GM19438 (cell line): Measurements from ENCODE around the gene MRLN.
"Not testable (repeated sequence)": the region's sequence is repeated elsewhere in the genome, so short reads cannot be mapped to it uniquely, and the experiment has no call there.

Source experiments
- ATAC-seq: cut with Tn5 transposase; IDR thresholded peaks from one replicate; pipeline ENCODE4 v1.9.1; 2021; ENCODE audit warnings: low read depth; ENCODE audit not compliant: unreplicated experiment

Gene MRLN

GRCh38 chr10:59753267-59753666 is at the start of gene MRLN:
MRLN (minus strand) TSS chr10:59753455.
- no peak for ATAC-seq

DNA sequence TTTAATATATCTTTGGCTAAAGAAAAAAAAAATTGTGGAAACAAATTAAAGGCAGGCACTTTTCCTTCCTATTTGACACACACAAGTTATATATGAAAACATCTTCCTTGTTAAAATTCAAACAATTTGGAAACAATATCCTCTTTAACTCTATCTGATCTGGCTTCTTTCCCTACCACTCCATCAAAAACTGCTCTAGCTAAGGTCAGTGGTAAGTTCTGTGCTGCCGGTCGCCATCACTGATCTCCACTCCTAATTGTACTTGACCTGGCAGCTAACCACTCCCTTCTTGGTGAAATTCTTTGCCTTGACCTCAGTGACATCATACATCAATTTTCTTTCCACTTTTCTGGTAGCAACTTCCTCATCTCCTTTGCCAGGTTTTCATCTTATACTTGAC is 47.9 kb upstream of the MRLN start:
- ATAC-seq, result no peak

DNA sequence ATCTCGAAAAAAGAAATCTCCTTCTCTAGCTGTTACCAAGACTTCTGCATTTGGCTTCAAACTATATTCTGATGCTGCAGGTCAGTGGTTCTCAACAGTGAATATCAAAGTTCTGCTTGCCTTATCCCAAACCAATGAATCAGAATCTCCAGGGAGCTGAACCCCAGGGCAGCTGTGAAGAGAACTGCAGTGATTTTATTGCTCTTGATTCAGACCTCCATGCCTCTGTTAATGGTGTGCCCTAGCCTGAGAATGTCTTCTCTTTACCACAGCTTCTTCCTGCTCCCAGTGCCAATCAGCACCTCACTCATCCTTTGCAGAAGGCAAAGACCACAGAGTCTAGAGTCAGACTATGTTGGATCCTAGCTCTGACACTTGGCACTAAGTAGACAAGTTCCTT is 46.2 kb upstream of the MRLN start:
- no peak for ATAC-seq

DNA sequence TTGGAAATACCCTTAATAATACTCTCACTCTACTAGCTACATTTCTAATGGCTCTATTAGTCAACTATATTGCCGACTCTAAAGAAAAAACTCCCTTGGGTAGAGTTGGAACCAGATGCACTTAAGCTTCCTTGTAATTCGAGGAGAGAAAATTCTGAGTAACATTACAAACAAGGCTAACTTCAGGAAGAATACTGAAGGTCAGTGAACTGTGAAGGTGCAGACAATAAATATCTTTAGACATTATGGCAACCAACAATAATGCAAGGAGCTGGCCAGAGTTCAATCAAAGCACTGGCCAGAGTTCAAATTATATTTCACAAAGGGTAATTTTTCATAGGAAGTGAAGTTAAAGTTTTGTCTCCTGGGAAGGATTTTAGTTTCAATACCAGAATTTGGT is 40.7 kb upstream of the MRLN start:
- no peak for ATAC-seq

DNA sequence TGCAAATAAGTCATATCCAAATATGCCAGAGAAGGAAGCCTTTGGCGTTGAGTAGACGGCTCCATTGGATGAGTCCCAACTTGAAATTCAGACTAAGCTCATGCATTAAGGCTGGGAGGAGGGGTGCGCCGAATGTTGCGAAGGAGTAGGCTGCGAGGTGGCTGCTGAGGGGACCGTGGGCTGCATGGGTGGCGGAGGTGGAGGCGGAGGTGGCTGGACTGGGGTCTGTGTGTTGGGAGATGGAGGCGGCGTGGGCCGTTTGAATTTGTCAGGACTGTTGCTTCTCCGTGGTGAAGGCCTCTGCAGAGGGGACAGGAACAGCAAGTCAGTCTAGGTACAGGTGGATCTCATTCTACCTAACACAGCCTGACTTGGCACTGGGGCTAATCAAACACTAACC is 39.6 kb upstream of the MRLN start:
- ATAC-seq, result no peak

DNA sequence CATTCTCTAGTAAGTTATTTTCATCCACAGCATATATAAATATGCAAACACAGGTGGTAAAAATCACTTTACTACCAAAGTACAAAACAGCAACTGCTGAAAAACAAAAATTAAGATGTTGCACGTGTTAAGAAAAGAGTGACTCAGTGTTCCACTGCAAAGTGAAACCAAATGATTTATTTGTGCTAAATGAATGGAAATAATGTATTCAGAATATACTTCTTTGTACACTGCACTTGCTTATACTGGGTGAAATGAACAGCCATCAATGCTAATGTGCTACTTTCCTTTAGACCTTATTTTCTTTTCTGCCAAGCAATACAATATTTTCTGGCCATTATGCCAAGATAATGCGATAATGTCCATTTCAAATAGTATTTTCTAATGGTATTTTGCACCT is 38.3 kb upstream of the MRLN start:
- ATAC-seq, result no peak

GRCh38 chr10:59790080-59790479 is 36.8 kb upstream of the MRLN start:
- not testable (repeated sequence) for ATAC-seq

- ATAC-seq, result not testable (repeated sequence)
These were observed 35.7 kb upstream of the MRLN start for GRCh38 chr10:59788914-59789313.

DNA sequence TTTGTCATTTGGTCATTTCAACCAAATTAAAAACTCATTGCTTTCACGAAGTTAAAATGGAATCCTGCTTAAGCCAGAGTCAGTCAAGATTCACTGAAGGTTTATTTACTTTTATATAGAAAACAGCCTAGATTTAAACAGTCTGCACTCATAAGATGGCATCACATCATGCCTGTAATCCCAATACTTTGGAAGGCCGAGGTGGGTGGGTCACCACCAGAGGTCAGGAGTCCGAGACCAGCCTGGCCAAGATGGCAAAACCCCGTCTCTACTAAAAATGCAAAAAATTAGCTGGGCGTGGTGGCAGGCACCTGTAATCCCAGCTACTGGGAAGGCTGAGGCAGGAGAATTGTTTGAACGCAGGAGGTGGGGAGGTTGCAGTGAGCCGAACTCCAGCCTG is 33.8 kb upstream of the MRLN start:
- ATAC-seq, result not testable (repeated sequence)

DNA sequence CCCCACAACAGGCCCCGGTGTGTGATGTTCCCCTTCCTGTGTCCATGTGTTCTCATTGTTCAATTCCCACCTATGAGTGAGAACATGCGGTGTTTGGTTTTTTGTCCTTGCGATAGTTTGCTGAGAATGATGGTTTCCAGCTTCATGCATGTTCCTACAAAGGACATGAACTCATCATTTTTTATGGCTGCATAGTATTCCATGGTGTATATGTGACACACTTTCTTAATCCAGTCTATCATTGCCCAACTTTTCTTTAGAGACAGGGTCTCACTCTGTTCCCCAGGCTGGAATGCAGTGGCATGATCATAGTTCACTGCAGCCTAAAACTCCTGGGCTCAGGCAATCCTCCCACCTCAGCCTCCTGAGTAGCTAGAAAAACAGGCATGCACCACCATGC is 32.2 kb upstream of the MRLN start:
- ATAC-seq, result not testable (repeated sequence)

- ATAC-seq, result no peak
These were observed 28.3 kb upstream of the MRLN start for GRCh38 chr10:59781511-59781910.

- ATAC-seq, result no peak
These were observed 26.7 kb upstream of the MRLN start for GRCh38 chr10:59779756-59780533.

GRCh38 chr10:59774451-59774850 is 21.2 kb upstream of the MRLN start:
- ATAC-seq, result no peak

- ATAC-seq, result no peak
These were observed 19.8 kb upstream of the MRLN start for GRCh38 chr10:59773088-59773487.

DNA sequence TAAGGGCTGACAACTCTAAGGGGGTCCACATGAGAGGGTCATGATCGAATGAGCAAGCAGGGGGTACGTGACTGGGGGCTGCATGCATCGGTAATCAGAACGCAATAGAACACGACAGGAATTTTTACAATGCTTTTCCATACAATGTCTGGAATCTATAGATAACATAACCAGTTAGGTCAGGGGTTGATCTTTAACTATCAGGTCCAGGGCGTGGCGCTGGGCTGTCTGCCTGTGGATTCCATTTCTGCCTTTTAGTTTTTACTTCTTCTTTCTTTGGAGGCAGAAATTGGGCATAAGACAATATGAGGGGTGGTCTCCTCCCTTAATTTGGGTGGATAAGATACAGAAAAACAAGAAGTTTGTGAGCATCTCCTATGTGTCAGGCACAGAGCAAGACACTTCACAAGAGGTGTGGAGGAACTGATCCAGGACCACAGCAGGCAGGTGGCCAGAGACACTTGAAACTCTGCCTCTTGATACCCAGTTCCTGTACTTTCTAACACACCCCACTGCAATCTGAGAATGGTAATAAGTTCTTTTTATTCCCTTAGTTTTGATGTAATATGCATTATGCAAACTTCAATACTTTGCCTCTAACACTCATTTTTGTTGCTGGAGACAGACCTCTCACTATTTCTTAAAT is 18.0 kb upstream of the MRLN start:
- ATAC-seq, result no peak

GRCh38 chr10:59770689-59771088 is 17.4 kb upstream of the MRLN start:
- no peak for ATAC-seq

- no peak for ATAC-seq
These were observed 9.2 kb upstream of the MRLN start for GRCh38 chr10:59762505-59762904.

DNA sequence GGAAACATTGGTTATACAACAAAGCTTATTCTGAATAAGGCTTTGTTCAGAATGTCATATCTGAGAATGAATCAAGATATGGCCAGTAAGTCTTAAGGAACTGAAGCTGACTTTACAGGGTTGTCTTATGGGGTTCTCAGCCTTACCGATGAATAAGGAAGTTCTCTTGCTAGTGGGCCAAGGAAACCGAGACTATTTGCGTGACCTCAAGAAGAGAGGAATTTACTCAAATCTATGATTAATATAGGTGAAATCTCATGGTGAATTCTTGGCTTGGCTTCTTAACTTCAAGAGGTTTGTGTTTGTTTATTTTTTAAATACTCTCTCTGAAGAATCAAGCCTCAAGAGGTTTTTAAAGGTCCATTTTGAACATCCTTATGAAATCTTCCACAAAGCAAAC is 4.7 kb upstream of the MRLN start:
- no peak for ATAC-seq

GRCh38 chr10:59754951-59755350 is 1.7 kb upstream of the MRLN start:
- ATAC-seq, result no peak

DNA sequence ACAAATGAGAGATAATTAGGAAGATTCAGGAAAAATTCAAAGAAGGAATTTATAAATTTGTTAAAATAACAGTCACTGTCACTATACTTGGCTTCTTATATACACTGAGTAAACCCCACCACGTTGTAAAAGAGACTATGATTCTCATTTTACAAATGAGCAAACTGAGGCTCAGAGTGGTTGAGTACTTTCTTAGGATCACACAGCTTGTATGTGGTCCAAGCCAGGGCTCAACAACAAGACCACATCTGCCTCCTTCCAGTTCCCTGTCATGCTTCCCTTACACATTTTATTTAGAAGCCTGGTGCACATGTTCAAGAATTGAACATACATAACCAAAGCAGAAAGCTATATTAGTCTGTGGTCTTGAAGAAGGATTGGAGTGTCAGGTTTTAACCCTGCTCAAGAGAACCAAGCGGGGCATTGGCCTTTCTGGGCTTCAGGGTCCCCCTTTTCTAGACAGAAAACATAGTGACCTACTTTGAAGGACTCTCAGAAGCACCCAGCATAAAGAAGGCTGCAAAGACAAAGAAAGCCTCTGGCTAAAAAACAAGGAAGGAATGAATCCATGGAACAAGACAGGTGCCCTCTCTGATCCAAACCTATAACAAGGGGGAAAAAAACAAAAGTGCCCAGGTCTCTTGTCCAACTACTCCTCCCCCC is 846 bp downstream of the MRLN start:
- ATAC-seq, result no peak

- no peak for ATAC-seq
These were observed 2.9 kb downstream of the MRLN start for GRCh38 chr10:59750155-59750945.
